ENCODE data around the gene FBXO3. TPM values are rescaled to one million over a fixed set of nuclear protein-coding genes. Genes with fewer than 3 reads are reported as not detected.
A peak's percentile ranks its signal among the peaks of the same experiment; 100 is the strongest.

FBXO3 gene
- polyA plus RNA-seq, 3 donors = 17.5 to 25.2 (median 21.4) TPM

DNA sequence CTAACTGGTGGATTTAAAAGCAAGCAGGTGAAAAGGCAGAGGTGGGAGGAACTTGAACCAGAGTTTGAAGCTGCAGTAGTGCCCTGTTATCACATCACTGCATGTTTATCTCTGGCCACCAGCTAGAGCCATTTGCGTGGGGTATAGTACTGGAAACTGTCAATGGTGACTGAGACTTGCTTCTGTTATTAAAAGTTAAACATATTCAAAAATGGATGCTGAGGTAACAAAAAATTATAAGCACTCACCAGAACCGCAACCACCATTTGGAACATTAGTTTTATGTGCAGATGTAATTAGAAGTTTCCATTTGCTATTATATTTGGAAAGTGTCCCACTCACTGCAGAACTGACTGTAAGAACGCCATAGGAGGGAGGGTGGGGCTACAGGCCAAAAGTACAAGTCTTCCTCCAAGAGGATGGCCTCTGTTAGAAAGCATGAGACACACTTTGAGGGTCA is 36.9 kb downstream of the FBXO3 start:
- DNase-seq = no peak
- Mint-ChIP-seq H3K36me3 (peaks cover 6 to 9% of the 10 kb centered on the region in 2 donors), H3K27me3 (ENCODE audit: low read depth in 3 of 3) (peaks cover 30 to 43% (median 33%) of the 10 kb centered on the region in 3 donors), H3K4me1 (peaks cover 28% of the 10 kb centered on the region), H3K4me3 (peak overlapping the region in 1 of 2 donors; percentile 22), H3K9me3 (peaks cover 0 to 3% (median 0%) of the 10 kb centered on the region in 7 donors), H3K27ac (no peak overlapping the region)
- peaks cover 24 to 30% of the 10 kb centered on the region in 2 donors for H3K4me1 ChIP-seq (ENCODE audit: control insufficient read depth in 1 of 2, insufficient read depth in 2 of 2, low read length in 2 of 2)
- no peak overlapping the region for H3K27ac ChIP-seq (ENCODE audit: low read depth in 1 of 2, low read length in 2 of 2)
- 44% methylated on average over 1 of the region's 3 CpGs for WGBS (ENCODE audit: insufficient coverage)
- no peaks in the 10 kb centered on the region for H3K9me3 ChIP-seq (replicated peaks in 1 of 2; ENCODE audit: control insufficient read depth in 1 of 2, insufficient read depth in 1 of 2, low read length in 2 of 2)
- no peak overlapping the region for H2AFZ ChIP-seq (ENCODE audit: insufficient read depth, low read depth, low read length, poor library complexity, severe bottlenecking)
- H3K79me2 ChIP-seq (ENCODE audit: insufficient read depth, low read length) = no peaks in the 10 kb centered on the region
- intact Hi-C loops (cut with micrococcal nuclease) = loop anchor here in 1 of 2 donors (10.0 kb wide), 1 partner anchor 373 kb away; no protein-coding TSS in a partner anchor
- no peak overlapping the region for H3K9ac ChIP-seq (ENCODE audit: insufficient read depth, low read length, poor library complexity, severe bottlenecking)
- no peak overlapping the region for H3K4me2 ChIP-seq (replicated peaks; ENCODE audit: extremely low read depth, low read length, poor library complexity, severe bottlenecking)
- no peak for TF ChIP-seq CTCF (IDR thresholded peaks at IDR 0.05)
- no peak overlapping the region for H3K4me3 ChIP-seq (replicated peaks in 1 of 3; ENCODE audit: low read depth in 2 of 3, low read length in 3 of 3)
- no peaks in the 10 kb centered on the region for H4K20me1 ChIP-seq (ENCODE audit: insufficient read depth, low read length)
- H3K27me3 ChIP-seq (ENCODE audit: control insufficient read depth in 2 of 2, insufficient read depth in 2 of 2, low read length in 2 of 2) = peaks cover 11 to 30% of the 10 kb centered on the region in 2 donors
- peaks cover 0 to 7% of the 10 kb centered on the region in 2 donors for H3K36me3 ChIP-seq (replicated peaks in 1 of 2; ENCODE audit: control insufficient read depth in 1 of 2, insufficient read depth in 2 of 2, low read length in 2 of 2)

GRCh38 chr11:33736148-33736812 is 38.0 kb downstream of the FBXO3 start, which contains the start of gene CD59:
Gene CD59 (minus strand): TSS chr11:33736423. CDS start chr11:33722445, 13,978 bp downstream.
- TF ChIP-seq CTCF (IDR thresholded peaks at IDR 0.05) = no peak
- peak within 1 kb of the TSS; percentile 87 to 94 for H3K4me3 Mint-ChIP-seq
- H3K4me1 ChIP-seq (ENCODE audit: control insufficient read depth in 1 of 2, insufficient read depth in 2 of 2, low read length in 2 of 2) = peaks cover 35 to 41% of the 10 kb centered on the region in 2 donors
- H2AFZ ChIP-seq (ENCODE audit: insufficient read depth, low read depth, low read length, poor library complexity, severe bottlenecking) = peak within 1 kb of the TSS; percentile 96
- H3K9me3 ChIP-seq (replicated peaks in 1 of 2; ENCODE audit: control insufficient read depth in 1 of 2, insufficient read depth in 1 of 2, low read length in 2 of 2) = no peaks in the 10 kb centered on the region
- H3K4me1 Mint-ChIP-seq = peaks cover 38% of the 10 kb centered on the region
- H3K27me3 ChIP-seq (ENCODE audit: control insufficient read depth in 2 of 2, insufficient read depth in 2 of 2, low read length in 2 of 2) = peaks cover 11 to 30% of the 10 kb centered on the region in 2 donors
- DNase-seq = peak; percentile 44 to 65 (median 53)
- H3K27ac Mint-ChIP-seq = peak within 1 kb of the TSS in 4 of 7 donors; percentile 2 to 78 (median 50)
- no peaks in the 10 kb centered on the region for H3K79me2 ChIP-seq (ENCODE audit: insufficient read depth, low read length)
- no peaks in the 10 kb centered on the region for H3K36me3 ChIP-seq (replicated peaks in 1 of 2; ENCODE audit: control insufficient read depth in 1 of 2, insufficient read depth in 2 of 2, low read length in 2 of 2)
- peaks cover 0 to 2% of the 10 kb centered on the region in 2 donors for H3K36me3 Mint-ChIP-seq
- H3K27me3 Mint-ChIP-seq (ENCODE audit: low read depth in 3 of 3) = peaks cover 30 to 43% (median 33%) of the 10 kb centered on the region in 3 donors
- under 1% methylated on average over 46 of the region's 48 CpGs for WGBS (ENCODE audit: insufficient coverage)
- no peaks in the 10 kb centered on the region for H4K20me1 ChIP-seq (ENCODE audit: insufficient read depth, low read length)
- H3K4me3 ChIP-seq (replicated peaks in 1 of 3; ENCODE audit: low read depth in 2 of 3, low read length in 3 of 3) = peak within 1 kb of the TSS; percentile 55 to 83 (median 76)
- H3K9me3 Mint-ChIP-seq = peaks cover 0 to 3% (median 0%) of the 10 kb centered on the region in 7 donors
- intact Hi-C loops (cut with micrococcal nuclease) = loop anchor here in 1 of 2 donors (10.0 kb wide), 1 partner anchor 371 kb away; no protein-coding TSS in a partner anchor
- H3K9ac ChIP-seq (ENCODE audit: insufficient read depth, low read length, poor library complexity, severe bottlenecking) = peak within 1 kb of the TSS; percentile 72
- peak within 1 kb of the TSS; percentile 99 for H3K4me2 ChIP-seq (replicated peaks; ENCODE audit: extremely low read depth, low read length, poor library complexity, severe bottlenecking)
- peak within 1 kb of the TSS in 1 of 2 donors; percentile 12 for H3K27ac ChIP-seq (ENCODE audit: low read depth in 1 of 2, low read length in 2 of 2)
